Transverse colon (tissue), 4 donors: Measurements from ENCODE around the gene TDRD1. TPM values are rescaled to one million over a fixed set of nuclear protein-coding genes. Genes with fewer than 3 reads are reported as not detected.

Source experiments
- DNase-seq: peaks from one replicate; pipeline ENCODE4 v3.0.0-alpha.2; 2019
- H3K27ac ChIP-seq, 4 donors: fragments of 200-600 bp; sonication (generic); 2 replicates each; pipeline ENCODE4 v1.5.1; 2016 to 2018; ENCODE audit warnings: inconsistent platforms in 4 of 4
- H3K27me3 ChIP-seq: fragments of 200-600 bp; sonication (generic); 2 replicates; pipeline ENCODE4 v1.5.1; 2017; ENCODE audit warnings: inconsistent platforms
- H3K36me3 ChIP-seq, 4 donors: fragments of 200-600 bp; sonication (generic); 2 replicates each; pipeline ENCODE4 v1.5.1; 2017 to 2019; ENCODE audit warnings: inconsistent platforms in 4 of 4
- H3K4me1 ChIP-seq, 4 donors: fragments of 200-600 bp; sonication (generic); 2 replicates each; pipeline ENCODE4 v1.5.1; 2017 to 2020; ENCODE audit warnings: inconsistent platforms in 4 of 4
- H3K4me3 ChIP-seq, 4 donors: fragments of 200-600 bp; sonication (generic); 1 replicate in 1 of 4; 2 replicates in 3 of 4; pipeline versions ENCODE4 v1.5.1 to v1.6.1; 2017 to 2019; ENCODE audit warnings: inconsistent platforms in 4 of 4
- H3K9me3 ChIP-seq, 2 donors: fragments of 200-600 bp; sonication (generic); 2 replicates each; pipeline ENCODE4 v1.5.1; 2017 to 2019; ENCODE audit warnings: inconsistent platforms in 2 of 2
- CTCF ChIP-seq, 5 experiments: fragments of 200-600 bp in 3 of 5; fragments of 450-650 bp in 2 of 5; sonication (generic) in 3 of 5; IDR thresholded peaks; 1 replicate in 2 of 5; 2 replicates in 3 of 5; pipeline ENCODE4 v1.5.1; 2016 to 2017; ENCODE audit warnings: antibody characterized with exemption in 5 of 5, inconsistent platforms in 3 of 5, mild to moderate bottlenecking in 2 of 5, moderate library complexity in 1 of 5
- EP300 ChIP-seq: sonication (generic); formaldehyde crosslinking; IDR thresholded peaks from one replicate; pipeline ENCODE4 v1.6.1; 2017; ENCODE audit warnings: antibody characterized with exemption, low read depth
- POLR2A ChIP-seq: fragments of 450-650 bp; IDR thresholded peaks from one replicate; pipeline ENCODE4 v1.6.1; 2016; ENCODE audit warnings: antibody characterized with exemption, mild to moderate bottlenecking, moderate library complexity
- POLR2AphosphoS5 ChIP-seq, 3 donors: sonication (generic); formaldehyde crosslinking; IDR thresholded peaks; one replicate each; pipeline ENCODE4 v1.6.1; 2016; ENCODE audit warnings: antibody characterized with exemption in 3 of 3
- WGBS, 2 donors: methylation state at CpG; one replicate each; pipeline ENCODE4 v1.1.5; 2018; ENCODE audit warnings: low coverage in 1 of 2; 5-methylcytosine and 5-hydroxymethylcytosine counted together
- in situ Hi-C, 4 donors: fragments of 200-750 bp; cut with MboI; loops; one replicate each; pipeline versions ENCODE4 v1.15.0 to v1.15.1; 2017; ENCODE audit warnings: low sequenced_read_pairs in 3 of 4, low pct_ligation_motif_present in 1 of 4, low pct_unique_long_range_greater_than_20kb in 1 of 4
- intact Hi-C: fragments of 100-400 bp; cut with DNase I; formaldehyde crosslinking; loops from one replicate; pipeline ENCODE4 v1.15.1; 2023; ENCODE audit warnings: low total_unique reads
- total RNA-seq, 4 donors: library from RNA; depleted of rRNA; stranded (reverse); fragments of >200 nt; gene quantifications; one replicate each; pipeline ENCODE4 v1.1.0, GENCODE V29; 2016

Gene TDRD1
- total RNA-seq, 4 donors from 2014 or later: 0.14 TPM; not detected in 3

- Histone ChIP-seq H3K4me1 (no peaks in the 10 kb centered on the region), H3K9me3 (no peaks in the 10 kb centered on the region), H3K27ac (no peak overlapping the region), H3K36me3 (no peaks in the 10 kb centered on the region), H3K27me3 (no peaks in the 10 kb centered on the region), H3K4me3 (no peak overlapping the region)
- intact Hi-C loops (no loop called here), in situ Hi-C loops (no loop called here)
- DNase-seq: no peak
- TF ChIP-seq EP300: no peak
- TF ChIP-seq CTCF (IDR thresholded peaks at IDR 0.05): no peak
- no peak for TF ChIP-seq POLR2AphosphoS5 (IDR thresholded peaks at IDR 0.05)
- no peak for TF ChIP-seq POLR2A
- WGBS, 2 donors: 0 to 45% methylated on average over 1 to 2 of the region's 2 CpGs
These were observed 27.7 kb downstream of the TDRD1 start for GRCh38 chr10:114206902-114207301.

DNA sequence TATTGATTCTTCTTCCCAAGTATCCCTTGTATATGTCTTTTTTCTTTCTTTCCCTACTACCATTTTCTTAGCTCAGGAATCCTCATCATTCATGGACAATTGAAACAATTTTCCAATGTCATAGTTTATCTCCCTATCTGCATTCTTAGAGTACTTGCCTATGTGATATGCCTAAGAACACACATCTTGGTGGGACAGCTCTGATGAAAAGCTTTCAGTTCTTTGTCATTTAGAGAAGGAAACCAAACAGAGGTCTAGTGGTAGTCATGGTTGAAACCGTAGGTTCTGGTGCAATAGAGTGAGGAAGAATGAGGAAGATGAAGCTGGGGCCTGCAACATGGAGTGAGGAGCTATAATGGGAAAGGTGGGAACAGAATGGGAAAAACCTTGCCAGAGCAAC is 28.2 kb downstream of the TDRD1 start:
- Histone ChIP-seq H3K27ac (no peak overlapping the region), H3K36me3 (no peaks in the 10 kb centered on the region), H3K9me3 (no peaks in the 10 kb centered on the region), H3K27me3 (no peaks in the 10 kb centered on the region), H3K4me1 (no peaks in the 10 kb centered on the region), H3K4me3 (no peak overlapping the region)
- DNase-seq: no peak
- 50 to 70% methylated on average over 1 of the region's 1 CpG for WGBS, 2 donors
- no peak for TF ChIP-seq CTCF (IDR thresholded peaks at IDR 0.05)
- no peak for TF ChIP-seq POLR2AphosphoS5 (IDR thresholded peaks at IDR 0.05)
- TF ChIP-seq POLR2A: no peak
- TF ChIP-seq EP300: no peak
- intact Hi-C loops: no loop called here
- in situ Hi-C loops: no loop called here

DNA sequence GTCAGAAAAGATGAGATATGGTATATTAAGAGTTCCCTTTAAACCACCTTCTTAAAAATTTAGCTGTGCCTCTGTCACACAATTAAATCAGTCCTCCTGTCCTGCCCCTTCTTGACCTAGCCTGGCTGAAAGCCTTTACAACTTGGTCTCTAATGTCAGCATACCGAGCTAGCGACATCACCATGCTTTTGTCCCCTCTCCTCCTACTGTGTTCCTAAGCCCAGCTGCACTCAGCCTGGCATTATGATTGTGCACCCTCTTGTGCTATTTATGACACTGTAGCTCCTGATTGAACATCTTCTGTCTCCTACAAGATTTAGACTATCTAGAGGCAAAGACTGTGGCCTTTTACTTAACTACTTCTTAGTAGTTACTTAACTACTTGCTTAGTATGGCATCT is 29.2 kb downstream of the TDRD1 start:
- no peaks in the 10 kb centered on the region for H3K9me3 ChIP-seq
- WGBS, 2 donors: 97% methylated on average over 2 of the region's 2 CpGs; no CpG with 5 or more reads in 1 of the 2 donors
- in situ Hi-C loops: no loop called here
- TF ChIP-seq POLR2A (no peak), CTCF (IDR thresholded peaks at IDR 0.05) (no peak), POLR2AphosphoS5 (IDR thresholded peaks at IDR 0.05) (no peak), EP300 (no peak)
- no peak overlapping the region for H3K4me3 ChIP-seq
- intact Hi-C loops: no loop called here
- no peaks in the 10 kb centered on the region for H3K36me3 ChIP-seq
- H3K27me3 ChIP-seq: peaks cover 6% of the 10 kb centered on the region
- no peaks in the 10 kb centered on the region for H3K4me1 ChIP-seq
- no peak overlapping the region for H3K27ac ChIP-seq
- no peak for DNase-seq

- in situ Hi-C loops: no loop called here
- H3K27me3 ChIP-seq: peaks cover 11% of the 10 kb centered on the region
These were observed 33.0 kb downstream of the TDRD1 start for GRCh38 chr10:114212153-114212552.

More at GRCh38 chr10:114212153-114212552, 33.0 kb downstream of the TDRD1 start:
- no peaks in the 10 kb centered on the region for H3K4me1 ChIP-seq
- H3K27ac ChIP-seq: no peak overlapping the region
- 71 to 79% methylated on average over 2 of the region's 2 CpGs for WGBS, 2 donors
- no peak overlapping the region for H3K4me3 ChIP-seq
- H3K9me3 ChIP-seq: no peaks in the 10 kb centered on the region
- no peaks in the 10 kb centered on the region for H3K36me3 ChIP-seq
- TF ChIP-seq POLR2A (no peak), POLR2AphosphoS5 (IDR thresholded peaks at IDR 0.05) (no peak), CTCF (IDR thresholded peaks at IDR 0.05) (no peak), EP300 (no peak)
- intact Hi-C loops: no loop called here
- DNase-seq: no peak
